Measurements from ENCODE around the gene BEGAIN. TPM values are rescaled to one million over a fixed set of nuclear protein-coding genes. Genes with fewer than 3 reads are reported as not detected.
"Not testable (repeated sequence)": the region's sequence is repeated elsewhere in the genome, so short reads cannot be mapped to it uniquely, and the experiment has no call there.

The BEGAIN gene
- total RNA-seq, 1 donor from 2014 or later, result 5.1 TPM

DNA sequence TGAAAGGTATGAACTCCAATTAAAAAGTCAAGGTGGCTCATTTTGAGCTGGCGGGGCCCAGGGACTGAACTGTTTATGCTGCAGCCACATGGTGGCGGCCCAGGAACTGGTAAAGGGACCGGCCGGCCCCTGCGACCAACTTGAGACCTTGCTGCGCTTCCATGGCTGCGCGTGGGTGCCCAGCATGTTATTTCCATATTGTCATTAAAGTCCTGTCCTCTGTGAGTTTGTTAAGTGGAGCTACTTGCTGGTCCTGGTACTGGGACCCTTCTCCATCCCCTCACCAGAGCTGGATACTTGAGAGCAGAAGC is 62.3 kb downstream of the BEGAIN start:
- peak; percentile 71 for TF ChIP-seq CTCF (IDR thresholded peaks at IDR 0.05)
- Mint-ChIP-seq H3K9me3 (ENCODE audit: low read depth) (no peaks in the 10 kb centered on the region), H3K4me3 (ENCODE audit: unreplicated experiment) (no peak overlapping the region), H3K36me3 (ENCODE audit: low read depth) (no peaks in the 10 kb centered on the region), H3K4me1 (ENCODE audit: low read depth) (no peaks in the 10 kb centered on the region), H3K27ac (ENCODE audit: unreplicated experiment) (no peak overlapping the region), H3K27me3 (ENCODE audit: low read depth) (no peaks in the 10 kb centered on the region)
- no peak for DNase-seq (ENCODE audit: low spot score)

- no peak overlapping the region for H3K27ac Mint-ChIP-seq (ENCODE audit: unreplicated experiment)
- H3K36me3 Mint-ChIP-seq (ENCODE audit: low read depth), result no peaks in the 10 kb centered on the region
- H3K9me3 Mint-ChIP-seq (ENCODE audit: low read depth), result no peaks in the 10 kb centered on the region
- H3K4me3 Mint-ChIP-seq (ENCODE audit: unreplicated experiment), result no peak overlapping the region
- no peak for DNase-seq (ENCODE audit: low spot score)
- no peak for TF ChIP-seq CTCF (IDR thresholded peaks at IDR 0.05)
- H3K4me1 Mint-ChIP-seq (ENCODE audit: low read depth), result no peaks in the 10 kb centered on the region
- no peaks in the 10 kb centered on the region for H3K27me3 Mint-ChIP-seq (ENCODE audit: low read depth)
Observed at GRCh38 chr14:100524233-100524932, 62.8 kb downstream of the BEGAIN start.

DNA sequence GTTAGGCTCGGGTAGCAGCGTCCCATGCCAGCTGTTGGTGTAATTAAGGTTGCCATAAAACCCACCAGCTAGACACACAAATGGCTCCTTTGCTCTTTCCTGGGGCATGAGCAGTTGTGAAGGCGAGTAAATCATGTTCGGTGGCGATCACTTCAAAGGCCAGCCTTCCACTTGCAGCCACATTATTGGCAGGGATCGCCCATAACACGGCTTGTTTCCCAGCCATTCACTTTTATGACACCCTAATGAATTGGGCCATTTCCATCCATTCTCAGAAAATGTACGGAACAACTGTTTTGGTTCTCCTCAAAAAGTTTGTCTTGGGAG is 63.4 kb downstream of the BEGAIN start:
- Mint-ChIP-seq H3K36me3 (ENCODE audit: low read depth) (peaks cover 1% of the 10 kb centered on the region), H3K4me3 (ENCODE audit: unreplicated experiment) (no peak overlapping the region), H3K27ac (ENCODE audit: unreplicated experiment) (no peak overlapping the region), H3K27me3 (ENCODE audit: low read depth) (no peaks in the 10 kb centered on the region), H3K9me3 (ENCODE audit: low read depth) (no peaks in the 10 kb centered on the region), H3K4me1 (ENCODE audit: low read depth) (no peaks in the 10 kb centered on the region)
- no peak for TF ChIP-seq CTCF (IDR thresholded peaks at IDR 0.05)
- no peak for DNase-seq (ENCODE audit: low spot score)

DNA sequence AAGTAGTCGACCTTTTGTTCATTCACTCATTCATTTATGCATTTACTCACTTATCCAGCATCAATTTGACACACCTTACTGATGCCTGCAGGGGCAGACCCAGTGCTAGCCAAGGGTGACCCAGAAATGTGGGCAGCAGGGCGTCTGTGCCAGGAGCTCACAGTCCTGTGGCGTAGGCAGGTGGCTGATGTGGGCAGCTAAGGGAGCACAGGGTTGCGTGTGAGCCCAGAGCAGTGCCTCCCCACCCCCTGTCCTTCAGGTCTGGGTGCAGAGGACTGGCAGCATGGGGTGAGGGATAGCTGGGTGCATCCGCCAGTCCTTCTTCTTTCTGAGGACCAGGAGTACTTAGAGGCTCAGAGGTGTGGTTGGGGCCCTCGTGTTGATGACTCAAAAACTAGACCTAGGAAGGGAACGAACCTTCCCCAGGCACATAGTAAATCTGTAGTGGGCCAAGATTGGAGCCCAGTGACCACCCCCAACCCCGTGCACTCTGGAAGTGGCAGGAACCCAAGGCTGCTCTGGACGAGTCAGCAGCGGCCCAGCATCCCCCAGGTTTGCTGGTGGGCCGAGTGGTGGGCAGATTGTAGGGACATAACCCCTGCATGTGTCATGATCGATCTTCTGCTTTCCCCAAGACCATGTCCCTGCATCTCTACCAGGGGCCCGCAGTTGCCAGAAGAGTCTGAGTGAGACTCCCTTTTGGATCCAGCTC is 63.9 kb downstream of the BEGAIN start:
- no peak for TF ChIP-seq CTCF (IDR thresholded peaks at IDR 0.05)
- peak; percentile 79 for DNase-seq (ENCODE audit: low spot score)
- Mint-ChIP-seq H3K4me3 (ENCODE audit: unreplicated experiment) (no peak overlapping the region), H3K9me3 (ENCODE audit: low read depth) (no peaks in the 10 kb centered on the region), H3K36me3 (ENCODE audit: low read depth) (peaks cover 1% of the 10 kb centered on the region), H3K4me1 (ENCODE audit: low read depth) (no peaks in the 10 kb centered on the region), H3K27ac (ENCODE audit: unreplicated experiment) (no peak overlapping the region), H3K27me3 (ENCODE audit: low read depth) (no peaks in the 10 kb centered on the region)

DNA sequence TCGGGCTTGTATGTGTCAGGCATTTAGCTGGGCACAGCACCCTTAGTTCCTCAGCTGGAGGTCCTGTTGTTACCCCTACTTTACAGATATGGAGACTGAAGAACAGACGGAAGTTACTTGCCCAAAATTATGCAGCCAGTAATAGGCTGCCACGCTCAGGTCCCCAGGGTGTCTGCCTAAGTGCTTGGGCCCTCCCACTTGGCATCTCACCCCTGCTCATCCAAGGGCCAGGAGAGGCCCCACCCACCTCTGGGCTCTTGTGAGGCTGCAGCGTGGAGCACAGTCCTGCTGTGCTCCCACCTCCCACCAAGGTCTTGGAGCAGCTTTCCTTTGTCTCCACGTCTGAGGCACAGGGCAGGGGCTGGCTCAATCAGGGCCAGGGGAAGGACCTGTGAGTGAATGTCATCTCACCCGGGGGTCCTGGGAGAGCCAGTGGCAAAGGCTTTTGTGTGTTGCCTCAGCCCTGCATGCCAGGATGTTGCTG is 64.6 kb downstream of the BEGAIN start:
- peak; percentile 66 for DNase-seq (ENCODE audit: low spot score)
- H3K4me3 Mint-ChIP-seq (ENCODE audit: unreplicated experiment), result no peak overlapping the region
- TF ChIP-seq CTCF (IDR thresholded peaks at IDR 0.05), result no peak
- no peaks in the 10 kb centered on the region for H3K9me3 Mint-ChIP-seq (ENCODE audit: low read depth)
- no peak overlapping the region for H3K27ac Mint-ChIP-seq (ENCODE audit: unreplicated experiment)
- no peaks in the 10 kb centered on the region for H3K27me3 Mint-ChIP-seq (ENCODE audit: low read depth)
- H3K36me3 Mint-ChIP-seq (ENCODE audit: low read depth), result peaks cover 3% of the 10 kb centered on the region
- H3K4me1 Mint-ChIP-seq (ENCODE audit: low read depth), result no peaks in the 10 kb centered on the region

DNA sequence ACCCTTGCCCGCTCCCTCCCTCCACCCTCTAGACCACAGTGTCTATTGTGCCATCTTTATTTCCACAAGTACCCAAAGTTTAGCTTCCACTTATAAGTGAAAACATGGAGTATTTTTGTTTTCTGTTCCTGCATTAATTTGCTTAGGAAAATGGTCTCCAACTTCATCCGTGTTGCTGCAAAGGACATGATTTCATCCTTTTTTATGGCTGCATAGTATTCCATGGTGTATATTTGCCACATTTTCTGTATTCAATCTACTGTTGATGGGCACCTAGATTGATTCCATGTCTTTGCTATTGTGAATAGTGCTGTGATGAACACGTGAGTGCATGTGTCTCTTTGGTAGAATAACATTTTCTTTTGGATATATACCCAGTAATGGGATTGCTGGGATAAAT is 81.2 kb downstream of the BEGAIN start:
- H3K27me3 Mint-ChIP-seq (ENCODE audit: low read depth); H3K4me1 Mint-ChIP-seq (ENCODE audit: low read depth); H3K36me3 Mint-ChIP-seq (ENCODE audit: low read depth); H3K27ac Mint-ChIP-seq (ENCODE audit: unreplicated experiment); H3K4me3 Mint-ChIP-seq (ENCODE audit: unreplicated experiment); DNase-seq (ENCODE audit: low spot score): not testable (repeated sequence)
- H3K9me3 Mint-ChIP-seq (ENCODE audit: low read depth), result peaks cover 12% of the 10 kb centered on the region

Data from chondrocyte (in vitro differentiated cells).